Neural cell (in vitro differentiated cells): ENCODE results near the gene GRIN3B. TPM values are rescaled to one million over a fixed set of nuclear protein-coding genes. Genes with fewer than 3 reads are reported as not detected.

Experiments
- H2AFZ ChIP-seq: fragments of 200-600, 300-800 bp; sonication (generic), shearing (Covaris generic); 2 replicates; pipeline ENCODE4 v1.6.0; 2014; ENCODE audit warnings: low read depth, mild to moderate bottlenecking, antibody characterized with exemption, low read length, moderate library complexity
- H3F3A ChIP-seq: fragments of 200-600 bp; shearing (Covaris generic); 2 replicates; pipeline ENCODE4 v1.6.1; 2016; ENCODE audit warnings: mild to moderate bottlenecking, moderate library complexity, mixed read lengths, antibody characterized with exemption, low read length; ENCODE audit not compliant: insufficient read depth, poor library complexity, severe bottlenecking
- H3K27ac ChIP-seq: fragments of 200-600, 300-800 bp; sonication (generic), shearing (Covaris generic); 2 replicates; pipeline ENCODE4 v1.5.1; 2014; ENCODE audit warnings: mild to moderate bottlenecking, low read length, moderate library complexity
- H3K27me3 ChIP-seq: fragments of 300-800, 200-600 bp; sonication (generic), shearing (Covaris generic); 2 replicates; pipeline ENCODE4 v1.6.0; 2014; ENCODE audit warnings: mild to moderate bottlenecking, low read depth, low read length, moderate library complexity; ENCODE audit not compliant: insufficient read depth
- H3K36me3 ChIP-seq: fragments of 300-800, 200-600 bp; sonication (generic), shearing (Covaris generic); 2 replicates; pipeline ENCODE4 v1.5.1; 2014; ENCODE audit warnings: mild to moderate bottlenecking, antibody characterized with exemption, low read length, moderate library complexity; ENCODE audit not compliant: insufficient read depth
- H3K4me2 ChIP-seq: fragments of 300-800, 200-600 bp; sonication (generic), shearing (Covaris generic); 2 replicates; pipeline ENCODE4 v1.6.0; 2014; ENCODE audit warnings: mild to moderate bottlenecking, low read length
- H3K4me3 ChIP-seq: fragments of 300-800, 200-600 bp; sonication (generic), shearing (Covaris generic); 2 replicates; pipeline ENCODE4 v1.5.1; 2014; ENCODE audit warnings: mild to moderate bottlenecking, low read length, moderate library complexity
- H3K79me2 ChIP-seq: fragments of 200-600 bp; shearing (Covaris generic); replicated peaks from 2 replicates; pipeline ENCODE4 v1.6.0; 2014; ENCODE audit warnings: mild to moderate bottlenecking, low read length, moderate library complexity; ENCODE audit not compliant: insufficient read depth
- H3K9ac ChIP-seq: fragments of 300-800, 200-600 bp; sonication (generic), shearing (Covaris generic); 2 replicates; pipeline ENCODE4 v1.6.1; 2016; ENCODE audit warnings: mild to moderate bottlenecking, low read length, mixed read lengths
- H3K9me2 ChIP-seq: fragments of 200-600 bp; shearing (Covaris generic); 2 replicates; pipeline ENCODE4 v1.6.1; 2016; ENCODE audit warnings: mild to moderate bottlenecking, low read length, mixed read lengths; ENCODE audit not compliant: insufficient read depth
- H3K9me3 ChIP-seq: fragments of 200-600, 300-800 bp; sonication (generic), shearing (Covaris generic); 2 replicates; pipeline ENCODE4 v1.6.1; 2016; ENCODE audit warnings: mild to moderate bottlenecking, mixed run types, low read length, moderate library complexity, mixed read lengths
- H4K20me1 ChIP-seq: fragments of 200-600 bp; shearing (Covaris generic); 2 replicates; pipeline ENCODE4 v1.6.1; 2016; ENCODE audit warnings: mild to moderate bottlenecking, mixed run types; ENCODE audit not compliant: insufficient read depth
- EP300 ChIP-seq: fragments of 450-650 bp; conservative IDR thresholded peaks from 2 replicates; pipeline ENCODE4 v1.6.1; 2014; ENCODE audit warnings: antibody characterized with exemption, mild to moderate bottlenecking, moderate library complexity; ENCODE audit not compliant: poor library complexity, severe bottlenecking
- EZH2 ChIP-seq: fragments of 200-600, 300-800 bp; shearing (Covaris generic), sonication (generic); IDR thresholded peaks from 2 replicates; pipeline ENCODE4 v1.6.1; 2014; ENCODE audit warnings: antibody characterized with exemption, low read length, borderline replicate concordance, mild to moderate bottlenecking; ENCODE audit not compliant: insufficient read depth, poor library complexity, severe bottlenecking
- MXI1 ChIP-seq: fragments of 450-650 bp; conservative IDR thresholded peaks from 2 replicates; pipeline ENCODE4 v1.6.1; 2014; ENCODE audit warnings: antibody characterized with exemption, mild to moderate bottlenecking; ENCODE audit not compliant: poor library complexity, severe bottlenecking
- POLR2AphosphoS5 ChIP-seq: IDR thresholded peaks from 2 replicates; pipeline ENCODE4 v1.6.1; 2012
- RAD21 ChIP-seq: fragments of 450-650 bp; conservative IDR thresholded peaks from 2 replicates; pipeline ENCODE4 v1.6.1; 2014; ENCODE audit warnings: antibody characterized with exemption, mild to moderate bottlenecking, moderate library complexity
- SMC3 ChIP-seq: fragments of 450-650 bp; conservative IDR thresholded peaks from 2 replicates; pipeline ENCODE4 v1.6.1; 2014; ENCODE audit warnings: antibody characterized with exemption, mild to moderate bottlenecking, moderate library complexity; ENCODE audit not compliant: poor library complexity
- TAF1 ChIP-seq: IDR thresholded peaks from 2 replicates; pipeline ENCODE4 v1.6.1; 2012; ENCODE audit warnings: low read depth
- polyA plus RNA-seq: library from polyadenylated mRNA; depleted of rRNA; stranded (reverse); fragments of >200 nt; gene quantifications from 2 replicates; pipeline ENCODE4 v1.2.3, GENCODE V29; 2014
- TF ChIP-seq, protein P1 (sequence below): IDR thresholded peaks from 2 replicates; pipeline ENCODE4 v1.6.1; 2012; ENCODE audit warnings: borderline replicate concordance
- TF ChIP-seq, protein P2 (sequence below): fragments of 450-650 bp; IDR thresholded peaks from 2 replicates; pipeline ENCODE4 v1.5.1; 2014; ENCODE audit warnings: antibody characterized with exemption, mild to moderate bottlenecking, moderate library complexity; ENCODE audit not compliant: poor library complexity, severe bottlenecking

GRIN3B gene
- polyA plus RNA-seq, 1 donor from 2014 or later = 0.46 TPM

DNA sequence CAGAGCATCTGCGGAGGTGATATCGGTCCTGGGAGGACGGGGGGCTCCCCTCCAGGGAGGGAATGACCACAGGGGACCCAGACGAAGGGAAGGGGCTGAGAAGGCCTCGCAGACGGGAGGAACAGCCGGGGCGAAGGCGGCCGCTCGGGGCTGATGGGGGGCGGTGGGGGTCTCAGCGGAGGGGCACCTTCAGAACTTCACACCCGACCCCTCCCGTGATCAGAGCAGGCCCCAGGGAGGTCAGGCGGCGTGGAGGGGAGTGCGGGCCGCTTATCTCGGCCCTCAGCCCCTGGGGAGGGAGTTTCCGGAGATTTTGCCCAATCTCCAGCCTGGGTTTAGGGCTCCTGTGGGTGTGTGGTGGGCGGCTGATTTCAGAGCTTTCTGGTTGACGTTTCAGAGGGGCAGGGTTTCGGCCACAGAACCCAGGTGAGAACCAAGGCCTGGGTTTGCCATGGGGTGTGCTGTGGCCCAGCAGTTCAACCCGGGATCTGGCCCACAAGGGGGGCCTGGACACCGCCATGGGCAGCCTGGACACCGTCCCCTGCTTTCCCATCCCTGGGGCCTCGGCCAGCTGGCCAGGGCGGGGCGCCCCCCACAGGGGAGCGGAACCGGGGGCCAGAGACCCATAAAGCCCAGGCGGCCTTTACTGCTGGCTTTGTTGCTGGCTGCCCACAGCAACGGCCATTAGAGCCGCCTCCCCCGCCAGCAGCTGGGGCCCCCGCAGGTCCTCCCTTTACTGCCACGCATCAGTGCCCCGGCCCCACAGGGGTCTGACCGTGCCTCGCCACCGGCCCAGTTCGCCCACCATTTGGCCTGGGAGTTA is 45.3 kb upstream of the GRIN3B start:
- no peaks in the 10 kb centered on the region for H3K27me3 ChIP-seq
- H3K4me3 ChIP-seq = no peak overlapping the region
- no peaks in the 10 kb centered on the region for H3F3A ChIP-seq
- H4K20me1 ChIP-seq = no peaks in the 10 kb centered on the region
- H3K36me3 ChIP-seq = no peaks in the 10 kb centered on the region
- H3K9me3 ChIP-seq = no peaks in the 10 kb centered on the region
- H3K9ac ChIP-seq = no peak overlapping the region
- H2AFZ ChIP-seq = no peak overlapping the region
- no peak overlapping the region for H3K4me2 ChIP-seq
- TF ChIP-seq TAF1 = no peak
- no peak for TF ChIP-seq EZH2
- TF ChIP-seq POLR2AphosphoS5 = no peak
- TF ChIP-seq SMC3 = no peak
- no peak for TF ChIP-seq MXI1
- TF ChIP-seq, protein P1, sequence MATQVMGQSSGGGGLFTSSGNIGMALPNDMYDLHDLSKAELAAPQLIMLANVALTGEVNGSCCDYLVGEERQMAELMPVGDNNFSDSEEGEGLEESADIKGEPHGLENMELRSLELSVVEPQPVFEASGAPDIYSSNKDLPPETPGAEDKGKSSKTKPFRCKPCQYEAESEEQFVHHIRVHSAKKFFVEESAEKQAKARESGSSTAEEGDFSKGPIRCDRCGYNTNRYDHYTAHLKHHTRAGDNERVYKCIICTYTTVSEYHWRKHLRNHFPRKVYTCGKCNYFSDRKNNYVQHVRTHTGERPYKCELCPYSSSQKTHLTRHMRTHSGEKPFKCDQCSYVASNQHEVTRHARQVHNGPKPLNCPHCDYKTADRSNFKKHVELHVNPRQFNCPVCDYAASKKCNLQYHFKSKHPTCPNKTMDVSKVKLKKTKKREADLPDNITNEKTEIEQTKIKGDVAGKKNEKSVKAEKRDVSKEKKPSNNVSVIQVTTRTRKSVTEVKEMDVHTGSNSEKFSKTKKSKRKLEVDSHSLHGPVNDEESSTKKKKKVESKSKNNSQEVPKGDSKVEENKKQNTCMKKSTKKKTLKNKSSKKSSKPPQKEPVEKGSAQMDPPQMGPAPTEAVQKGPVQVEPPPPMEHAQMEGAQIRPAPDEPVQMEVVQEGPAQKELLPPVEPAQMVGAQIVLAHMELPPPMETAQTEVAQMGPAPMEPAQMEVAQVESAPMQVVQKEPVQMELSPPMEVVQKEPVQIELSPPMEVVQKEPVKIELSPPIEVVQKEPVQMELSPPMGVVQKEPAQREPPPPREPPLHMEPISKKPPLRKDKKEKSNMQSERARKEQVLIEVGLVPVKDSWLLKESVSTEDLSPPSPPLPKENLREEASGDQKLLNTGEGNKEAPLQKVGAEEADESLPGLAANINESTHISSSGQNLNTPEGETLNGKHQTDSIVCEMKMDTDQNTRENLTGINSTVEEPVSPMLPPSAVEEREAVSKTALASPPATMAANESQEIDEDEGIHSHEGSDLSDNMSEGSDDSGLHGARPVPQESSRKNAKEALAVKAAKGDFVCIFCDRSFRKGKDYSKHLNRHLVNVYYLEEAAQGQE = no peak
- no peak for TF ChIP-seq RAD21
- TF ChIP-seq EP300 = no peak
- TF ChIP-seq, protein P2, sequence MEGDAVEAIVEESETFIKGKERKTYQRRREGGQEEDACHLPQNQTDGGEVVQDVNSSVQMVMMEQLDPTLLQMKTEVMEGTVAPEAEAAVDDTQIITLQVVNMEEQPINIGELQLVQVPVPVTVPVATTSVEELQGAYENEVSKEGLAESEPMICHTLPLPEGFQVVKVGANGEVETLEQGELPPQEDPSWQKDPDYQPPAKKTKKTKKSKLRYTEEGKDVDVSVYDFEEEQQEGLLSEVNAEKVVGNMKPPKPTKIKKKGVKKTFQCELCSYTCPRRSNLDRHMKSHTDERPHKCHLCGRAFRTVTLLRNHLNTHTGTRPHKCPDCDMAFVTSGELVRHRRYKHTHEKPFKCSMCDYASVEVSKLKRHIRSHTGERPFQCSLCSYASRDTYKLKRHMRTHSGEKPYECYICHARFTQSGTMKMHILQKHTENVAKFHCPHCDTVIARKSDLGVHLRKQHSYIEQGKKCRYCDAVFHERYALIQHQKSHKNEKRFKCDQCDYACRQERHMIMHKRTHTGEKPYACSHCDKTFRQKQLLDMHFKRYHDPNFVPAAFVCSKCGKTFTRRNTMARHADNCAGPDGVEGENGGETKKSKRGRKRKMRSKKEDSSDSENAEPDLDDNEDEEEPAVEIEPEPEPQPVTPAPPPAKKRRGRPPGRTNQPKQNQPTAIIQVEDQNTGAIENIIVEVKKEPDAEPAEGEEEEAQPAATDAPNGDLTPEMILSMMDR = no peak
- H3K27ac ChIP-seq = no peak overlapping the region
- H3K79me2 ChIP-seq = no peaks in the 10 kb centered on the region
- no peaks in the 10 kb centered on the region for H3K9me2 ChIP-seq

DNA sequence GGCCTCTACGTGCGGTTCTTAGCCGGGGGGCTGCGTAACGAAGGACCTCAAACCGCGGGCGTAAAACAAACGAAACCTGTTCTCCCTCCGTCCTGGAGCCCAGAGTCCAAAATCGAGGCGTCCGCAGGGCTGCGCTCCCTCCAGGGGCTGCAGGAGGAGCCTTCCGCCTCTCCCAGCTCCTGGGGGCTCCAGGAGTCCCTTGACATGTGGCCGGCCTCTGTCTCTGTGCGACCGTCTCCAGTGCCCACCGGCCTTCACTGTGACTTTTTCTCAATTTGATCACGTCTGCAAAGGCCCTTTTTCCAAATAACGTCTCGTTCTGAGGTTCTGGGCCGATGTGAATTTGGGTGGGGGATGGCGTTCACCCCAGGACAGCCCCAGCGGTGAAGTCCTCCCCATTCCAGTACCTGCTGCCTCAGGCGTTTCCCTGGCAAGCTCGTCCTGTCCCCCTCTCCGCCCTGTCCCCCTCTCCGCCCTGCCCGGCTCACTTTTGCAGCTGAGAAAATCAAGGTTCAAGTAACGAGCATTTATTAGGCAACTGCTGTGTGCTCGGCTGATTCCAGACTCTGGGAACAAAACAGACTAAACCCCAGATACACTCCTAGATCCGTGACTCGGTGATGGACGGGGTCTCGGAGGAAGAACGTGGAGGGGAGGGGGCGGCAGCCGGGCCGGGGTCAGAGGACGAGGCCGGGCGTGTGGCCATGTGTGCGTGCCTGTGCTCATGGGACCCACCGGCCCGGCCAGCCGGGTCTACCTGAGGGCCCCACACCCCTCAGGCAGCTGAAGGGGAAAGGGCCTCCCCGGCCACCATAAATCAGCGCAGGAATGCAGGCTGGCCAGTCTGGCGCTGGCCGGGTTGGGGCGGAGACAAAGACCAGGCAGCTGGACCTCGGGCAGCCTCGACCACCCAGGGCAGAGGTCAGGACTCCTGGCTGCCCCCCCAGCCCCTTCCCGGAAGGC is 44.1 kb upstream of the GRIN3B start:
- Histone ChIP-seq H3K4me3 (no peak overlapping the region), H3K4me2 (no peak overlapping the region)

More for the DNA sequence above, 44.1 kb upstream of the GRIN3B start:
- H3F3A ChIP-seq = no peaks in the 10 kb centered on the region
- H3K9ac ChIP-seq = no peak overlapping the region
- TF ChIP-seq MXI1 (no peak), SMC3 (no peak), POLR2AphosphoS5 (no peak), TAF1 (no peak), EP300 (no peak), RAD21 (no peak), EZH2 (no peak)
- TF ChIP-seq, protein P2 = no peak
- TF ChIP-seq, protein P1 = no peak
- no peak overlapping the region for H3K27ac ChIP-seq
- no peaks in the 10 kb centered on the region for H3K9me3 ChIP-seq
- H4K20me1 ChIP-seq = no peaks in the 10 kb centered on the region
- H3K9me2 ChIP-seq = no peaks in the 10 kb centered on the region
- H3K79me2 ChIP-seq = no peaks in the 10 kb centered on the region
- H3K36me3 ChIP-seq = no peaks in the 10 kb centered on the region
- no peak overlapping the region for H2AFZ ChIP-seq
- no peaks in the 10 kb centered on the region for H3K27me3 ChIP-seq
